ENCODE data around the gene SEPTIN6. TPM values are rescaled to one million over a fixed set of nuclear protein-coding genes. Genes with fewer than 3 reads are reported as not detected.

Gene SEPTIN6
- total RNA-seq, result 24.0 and 38.0 TPM in 2 replicates

GRCh38 chrX:119693040-119693995 is at the start of gene SEPTIN6:
Gene SEPTIN6, minus strand, starts transcription at chrX:119693168. Its CDS starts 63 bp downstream, at chrX:119693105.

Other genes with a start within 250 kb of the SEPTIN6 start
- gene SLC25A5, start 224.7 kb downstream of the SEPTIN6 start, total RNA-seq, result 354 and 544 TPM in 2 replicates
- gene STEEP1, start 127.8 kb downstream of the SEPTIN6 start, total RNA-seq, result 15.8 and 16.4 TPM in 2 replicates
- 29.3 and 49.1 TPM in 2 replicates for gene UBE2A, start 118.6 kb downstream of the SEPTIN6 start, total RNA-seq
- gene NKRF, start 86.7 kb downstream of the SEPTIN6 start, total RNA-seq, result 6.3 and 11.7 TPM in 2 replicates
- not detected in 2 replicates for gene SOWAHD, start 65.4 kb upstream of the SEPTIN6 start, total RNA-seq
- gene RPL39, start 98.5 kb upstream of the SEPTIN6 start, total RNA-seq, result 6,263 and 8,116 TPM in 2 replicates
- 1.0 and 3.0 TPM in 2 replicates for gene UPF3B, start 159.8 kb upstream of the SEPTIN6 start, total RNA-seq
- 14.6 and 20.4 TPM in 2 replicates for gene RNF113A, start 178.6 kb upstream of the SEPTIN6 start, total RNA-seq
- 44.7 and 58.9 TPM in 2 replicates for gene NDUFA1, start 178.7 kb upstream of the SEPTIN6 start, total RNA-seq
- not detected in 2 replicates for gene AKAP14, start 202.7 kb upstream of the SEPTIN6 start, total RNA-seq

Data from epithelial cell of alveolus of lung (primary cell).